Right ventricle myocardium superior (tissue), 1 donor: ENCODE results near the gene XK. TPM values are rescaled to one million over a fixed set of nuclear protein-coding genes. Genes with fewer than 3 reads are reported as not detected.
"Not testable (repeated sequence)": the region's sequence is repeated elsewhere in the genome, so short reads cannot be mapped to it uniquely, and the experiment has no call there.

Experiments
- ATAC-seq: fragments of 200-7000 bp; cut with Tn5 transposase; one replicate; pipeline ENCODE4 v1.9.1; 2020; ENCODE audit warnings: mild to moderate bottlenecking; ENCODE audit not compliant: poor library complexity
- DNase-seq: peaks from one replicate; pipeline ENCODE4 v3.0.0-alpha.2; 2020
- intact Hi-C: fragments of 100-400 bp; cut with DNase I; formaldehyde crosslinking; loops from one replicate; pipeline ENCODE4 v1.11.2; 2022
- long read RNA-seq: library from polyadenylated mRNA; unstranded; transcript quantifications from one replicate; pipeline ENCODE4 v2.0.0, GENCODE V29; 2021
- total RNA-seq: library from RNA; stranded (reverse); fragmentation: NEBNext Ultra II Directional; extraction: Animal tissue kit (Norgen Biotek cat#: 25700); gene quantifications from one replicate; pipeline ENCODE4 v1.2.1, GENCODE V29; 2021
- donor health status: DM: no; HTN: yes; CAD: no; lungs with severe emphysema.

The XK gene
- total RNA-seq, result 9.0 TPM
- long read RNA-seq, full-length matches to known transcripts, result 14 of 17 reads
- long read RNA-seq, partial matches to known transcripts, result 0 of 17 reads
- long read RNA-seq, other reads (novel, unspliced or antisense), result 3 of 17 reads

GRCh38 chrX:37685381-37686359 is at the start of gene XK:
XK (plus strand) TSS chrX:37685791; CDS start chrX:37685962, 171 bp downstream.
- intact Hi-C loops, result no loop called here
- DNase-seq, result peak; percentile 62
- ATAC-seq, result peak; percentile 86

- ATAC-seq (no peak), DNase-seq (no peak)
- intact Hi-C loops, result no loop called here
These were observed 47.5 kb upstream of the XK start for GRCh38 chrX:37638047-37638446.

GRCh38 chrX:37640142-37640541 is 45.4 kb upstream of the XK start:
- intact Hi-C loops, result no loop called here
- DNase-seq (no peak), ATAC-seq (no peak)

GRCh38 chrX:37641859-37642258 is 43.7 kb upstream of the XK start:
- intact Hi-C loops, result no loop called here
- no peak for DNase-seq
- no peak for ATAC-seq

- ATAC-seq, result no peak
- intact Hi-C loops, result no loop called here
- DNase-seq, result no peak
These were observed 40.9 kb upstream of the XK start for GRCh38 chrX:37644381-37645305.

- intact Hi-C loops, result no loop called here
- ATAC-seq, result no peak
- no peak for DNase-seq
These were observed 39.3 kb upstream of the XK start for GRCh38 chrX:37646254-37646653.

GRCh38 chrX:37650879-37651278 is 34.7 kb upstream of the XK start:
- intact Hi-C loops, ATAC-seq, DNase-seq: not testable (repeated sequence)

GRCh38 chrX:37651921-37652452 is 33.6 kb upstream of the XK start:
- ATAC-seq (no peak), DNase-seq (no peak)
- intact Hi-C loops, result no loop called here

- no peak for DNase-seq
- no peak for ATAC-seq
- intact Hi-C loops, result no loop called here
These were observed 32.9 kb upstream of the XK start for GRCh38 chrX:37652589-37653231.

GRCh38 chrX:37653397-37654085 is 32.0 kb upstream of the XK start:
- ATAC-seq (no peak), DNase-seq (no peak)
- intact Hi-C loops, result no loop called here

GRCh38 chrX:37658343-37659030 is 27.1 kb upstream of the XK start:
- intact Hi-C loops, result no loop called here
- DNase-seq, result no peak
- ATAC-seq, result no peak

GRCh38 chrX:37659047-37659446 is 26.5 kb upstream of the XK start:
- ATAC-seq (no peak), DNase-seq (no peak)
- intact Hi-C loops, result no loop called here

- DNase-seq (no peak), ATAC-seq (no peak)
- intact Hi-C loops, result no loop called here
These were observed 23.4 kb upstream of the XK start for GRCh38 chrX:37662181-37662580.

GRCh38 chrX:37666516-37666915 is 19.1 kb upstream of the XK start:
- ATAC-seq, result no peak
- DNase-seq, result no peak
- intact Hi-C loops, result no loop called here

GRCh38 chrX:37667141-37667540 is 18.4 kb upstream of the XK start:
- ATAC-seq (no peak), DNase-seq (no peak)
- intact Hi-C loops, result no loop called here

- intact Hi-C loops, result no loop called here
- ATAC-seq, result no peak
- no peak for DNase-seq
These were observed 13.0 kb upstream of the XK start for GRCh38 chrX:37672563-37672962.

GRCh38 chrX:37676811-37677210 is 8.8 kb upstream of the XK start:
- ATAC-seq (no peak), DNase-seq (no peak)
- intact Hi-C loops, result no loop called here
